HG03558 (cell line): Measurements from ENCODE around the gene ESD.
"Not testable (repeated sequence)": the region's sequence is repeated elsewhere in the genome, so short reads cannot be mapped to it uniquely, and the experiment has no call there.

Experiments
- ATAC-seq: cut with Tn5 transposase; IDR thresholded peaks from one replicate; pipeline ENCODE4 v1.9.1; 2021; ENCODE audit warnings: moderate number of reproducible peaks; ENCODE audit not compliant: unreplicated experiment; ENCODE audit errors: extremely low read depth

The ESD gene

GRCh38 chr13:46796515-46797474, at the start of gene ESD:
ESD (minus strand) TSS chr13:46797161; CDS start chr13:46791413, 5,748 bp downstream.
- ATAC-seq, result peak; percentile 66

- ATAC-seq, result no peak
Measured at GRCh38 chr13:46846726-46847125, 49.8 kb upstream of the ESD start.

GRCh38 chr13:46845146-46845545, 48.2 kb upstream of the ESD start:
- ATAC-seq, result no peak

GRCh38 chr13:46844431-46844830, 47.5 kb upstream of the ESD start:
- ATAC-seq, result no peak

GRCh38 chr13:46839399-46839798, 42.4 kb upstream of the ESD start:
- ATAC-seq, result no peak

- no peak for ATAC-seq
Measured at GRCh38 chr13:46834657-46835056, 37.7 kb upstream of the ESD start.

- no peak for ATAC-seq
Measured at GRCh38 chr13:46831588-46832194, 34.7 kb upstream of the ESD start.

GRCh38 chr13:46830405-46831005, 33.5 kb upstream of the ESD start:
- ATAC-seq, result no peak

- no peak for ATAC-seq
Measured at GRCh38 chr13:46822551-46822950, 25.6 kb upstream of the ESD start.

GRCh38 chr13:46817838-46818476, 21.0 kb upstream of the ESD start:
- ATAC-seq, result no peak

GRCh38 chr13:46817095-46817494, 20.1 kb upstream of the ESD start:
- no peak for ATAC-seq

GRCh38 chr13:46816371-46816770, 19.4 kb upstream of the ESD start:
- no peak for ATAC-seq

- no peak for ATAC-seq
Measured at GRCh38 chr13:46812301-46812797, 15.4 kb upstream of the ESD start.

GRCh38 chr13:46810440-46810839, 13.5 kb upstream of the ESD start:
- no peak for ATAC-seq

- not testable (repeated sequence) for ATAC-seq
Measured at GRCh38 chr13:46804921-46805320, 8.0 kb upstream of the ESD start.

GRCh38 chr13:46804391-46804815, 7.4 kb upstream of the ESD start:
- no peak for ATAC-seq

GRCh38 chr13:46803586-46803985, 6.6 kb upstream of the ESD start:
- ATAC-seq, result no peak

GRCh38 chr13:46801858-46802257, 4.9 kb upstream of the ESD start:
- ATAC-seq, result no peak

GRCh38 chr13:46799139-46799538, 2.2 kb upstream of the ESD start:
- ATAC-seq, result no peak

- no peak for ATAC-seq
Measured at GRCh38 chr13:46797501-46798237, 708 bp upstream of the ESD start.
